Activated T-cell treated with anti-CD3 and anti-CD28 coated beads for 48 hours (primary cell): ENCODE results near the gene LGSN.
"Not testable (repeated sequence)": the region's sequence is repeated elsewhere in the genome, so short reads cannot be mapped to it uniquely, and the experiment has no call there.

Experiments
- DNase-seq: peaks from one replicate; pipeline ENCODE4 v3.0.0-alpha.2; 2020; ENCODE audit warnings: low read depth

The LGSN gene, protein sequence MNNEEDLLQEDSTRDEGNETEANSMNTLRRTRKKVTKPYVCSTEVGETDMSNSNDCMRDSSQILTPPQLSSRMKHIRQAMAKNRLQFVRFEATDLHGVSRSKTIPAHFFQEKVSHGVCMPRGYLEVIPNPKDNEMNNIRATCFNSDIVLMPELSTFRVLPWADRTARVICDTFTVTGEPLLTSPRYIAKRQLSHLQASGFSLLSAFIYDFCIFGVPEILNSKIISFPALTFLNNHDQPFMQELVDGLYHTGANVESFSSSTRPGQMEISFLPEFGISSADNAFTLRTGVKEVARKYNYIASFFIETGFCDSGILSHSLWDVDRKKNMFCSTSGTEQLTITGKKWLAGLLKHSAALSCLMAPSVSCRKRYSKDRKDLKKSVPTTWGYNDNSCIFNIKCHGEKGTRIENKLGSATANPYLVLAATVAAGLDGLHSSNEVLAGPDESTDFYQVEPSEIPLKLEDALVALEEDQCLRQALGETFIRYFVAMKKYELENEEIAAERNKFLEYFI

DNA sequence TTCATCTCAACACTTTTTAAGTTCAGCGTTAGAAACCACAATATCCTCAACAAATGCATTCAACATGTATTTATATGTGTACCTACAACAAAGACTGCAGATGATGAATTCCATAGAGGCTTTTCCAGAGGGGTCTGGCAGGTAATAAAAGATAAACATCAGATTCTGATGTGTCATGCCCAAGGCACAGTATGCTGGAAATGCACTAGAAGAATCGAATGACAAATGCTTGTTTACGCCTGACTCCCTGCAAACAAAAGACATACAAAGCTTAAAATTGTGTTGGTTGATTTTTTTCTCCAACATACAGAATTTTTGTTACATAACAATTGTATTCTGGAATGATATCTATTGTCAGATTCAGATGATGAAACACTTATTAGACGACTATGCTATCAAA, at the start of gene LGSN:
TSS of gene LGSN (minus strand) at position 45 of the 400 bp plus-strand sequence. CDS start at position 5, 40 bp downstream.
- no peak for DNase-seq

DNA sequence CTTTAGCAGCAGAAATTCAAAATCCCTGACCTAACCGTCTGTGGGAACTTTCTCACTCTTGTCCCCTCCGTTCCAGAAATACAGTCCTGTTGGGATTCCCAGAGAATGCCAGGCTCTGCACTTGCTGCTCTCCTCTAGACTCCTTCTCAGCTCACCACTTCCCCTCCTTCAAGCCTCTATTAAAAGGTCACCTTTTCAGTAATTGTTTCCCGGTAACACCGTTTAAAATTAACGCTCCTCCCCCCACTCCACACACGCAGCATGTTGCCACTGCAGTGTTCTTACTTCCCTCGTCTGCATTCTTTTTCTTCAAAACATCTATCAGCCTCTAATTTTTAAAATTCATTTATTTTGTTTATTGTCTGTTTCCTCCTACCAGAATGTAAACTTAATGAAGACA, 48.6 kb upstream of the LGSN start:
- DNase-seq = no peak

DNA sequence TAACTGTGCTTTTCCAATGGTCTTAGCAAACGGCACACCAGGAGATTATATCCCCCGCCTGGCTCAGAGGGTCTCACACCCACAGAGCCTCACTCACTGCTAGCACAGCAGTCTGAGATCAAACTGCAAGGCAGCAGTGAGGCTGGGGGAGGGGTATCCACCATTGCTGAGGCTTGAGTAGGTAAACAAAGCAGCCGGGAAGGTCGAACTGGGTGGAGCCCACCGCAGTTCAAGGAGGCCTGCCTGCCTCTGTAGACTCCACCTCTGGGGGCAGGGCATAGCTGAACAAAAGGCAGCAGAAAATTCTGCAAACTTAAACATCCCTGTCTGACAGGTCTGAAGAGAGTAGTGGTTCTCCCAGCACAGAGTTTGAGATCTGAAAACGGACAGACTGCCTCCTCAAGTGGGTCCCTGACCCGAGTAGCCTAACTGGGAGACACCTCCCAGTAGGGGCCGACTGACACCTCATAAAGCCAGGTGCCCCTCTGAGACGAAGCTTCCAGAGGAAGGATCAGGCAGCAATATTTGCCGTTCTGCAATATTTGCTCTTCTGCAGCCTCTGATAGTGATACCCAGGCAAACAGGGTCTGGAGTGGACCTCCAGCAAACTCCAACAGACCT, 42.8 kb upstream of the LGSN start:
- not testable (repeated sequence) for DNase-seq

DNA sequence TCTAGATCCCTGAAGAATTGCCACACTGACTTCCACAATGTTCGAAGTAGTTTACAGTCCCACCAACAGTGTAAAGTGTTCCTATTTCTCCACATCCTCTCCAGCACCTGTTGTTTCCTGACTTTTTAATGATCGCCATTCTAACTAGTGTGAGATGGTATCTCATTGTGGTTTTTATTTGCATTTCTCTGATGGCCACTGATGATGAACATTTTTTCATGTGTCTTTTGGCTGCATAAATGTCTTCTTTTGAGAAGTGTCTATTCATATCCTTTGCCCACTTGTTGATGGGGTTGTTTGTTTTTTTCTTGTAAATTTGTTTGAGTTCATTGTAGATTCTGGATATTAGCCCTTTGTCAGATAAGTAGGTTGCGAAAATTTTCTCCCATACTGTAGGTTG, 37.6 kb upstream of the LGSN start:
- DNase-seq = not testable (repeated sequence)

DNA sequence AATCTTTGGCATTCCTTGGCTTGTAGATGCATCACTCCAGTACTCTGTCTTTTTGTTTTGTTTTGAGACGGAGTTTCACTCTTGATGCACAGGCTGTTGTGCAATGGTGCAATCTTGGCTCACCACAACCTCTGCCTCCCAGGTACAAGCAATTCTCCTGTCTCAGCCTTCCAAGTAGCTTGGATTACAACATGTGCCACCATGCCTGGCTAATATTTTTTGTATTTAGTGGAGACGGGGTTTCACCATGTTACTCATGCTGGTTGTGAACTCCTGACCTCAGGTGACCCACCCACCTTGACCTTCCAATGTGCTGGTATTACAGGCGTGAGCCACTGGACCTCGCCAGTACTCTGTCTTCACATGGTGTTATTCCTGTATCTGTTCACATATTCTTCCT, 35.8 kb upstream of the LGSN start:
- no peak for DNase-seq

DNA sequence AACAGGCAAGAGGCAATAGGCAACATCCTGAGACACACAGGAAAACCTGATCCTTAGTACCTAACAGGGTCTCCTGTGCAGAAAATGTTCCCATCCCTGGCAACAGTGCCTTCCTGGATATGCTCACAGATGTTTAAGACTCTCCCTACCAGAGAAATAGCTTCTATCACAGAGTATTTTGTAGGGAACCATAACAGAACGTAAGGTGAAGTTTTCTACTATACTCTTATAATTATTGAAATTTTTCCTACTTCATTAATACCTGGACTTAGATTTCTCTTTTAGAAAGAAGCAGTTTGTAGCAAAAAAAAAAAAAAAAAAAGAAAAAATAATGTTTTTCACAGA, 33.5 kb upstream of the LGSN start:
- no peak for DNase-seq

DNA sequence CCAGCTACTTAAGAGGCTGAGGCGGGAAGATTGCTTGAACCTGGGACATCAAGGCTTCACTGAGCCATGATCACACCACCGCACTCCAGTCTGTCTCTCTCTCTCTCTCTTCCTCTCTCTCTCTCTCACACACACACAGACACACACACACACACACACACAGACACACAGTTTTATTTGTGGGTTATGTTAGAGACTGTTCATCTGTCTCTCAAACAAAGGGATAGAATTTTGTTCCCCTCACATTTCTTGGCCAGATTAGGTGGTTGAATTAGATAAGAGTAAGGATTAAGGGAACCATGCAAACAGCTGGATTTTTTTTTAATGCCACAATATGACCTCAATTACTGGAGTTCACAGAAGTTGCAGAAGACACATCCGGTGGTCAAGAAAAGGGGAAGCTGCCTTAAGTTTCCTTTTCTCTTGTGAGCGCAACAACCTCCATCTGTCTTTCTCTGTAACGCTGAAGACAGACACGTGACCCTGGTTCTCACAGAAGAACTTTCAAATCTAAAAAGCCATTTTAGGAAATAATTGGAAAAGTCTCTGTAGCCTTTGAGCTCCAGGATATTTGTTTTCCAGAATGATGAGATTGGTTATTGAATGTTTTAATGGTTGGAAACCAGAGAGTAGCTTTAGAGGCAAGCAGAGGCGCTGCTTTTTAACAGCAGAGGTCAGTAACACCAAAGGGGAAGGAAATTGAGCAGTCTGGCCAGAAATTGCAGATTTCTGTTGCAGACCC, 32.9 kb upstream of the LGSN start:
- no peak for DNase-seq

DNA sequence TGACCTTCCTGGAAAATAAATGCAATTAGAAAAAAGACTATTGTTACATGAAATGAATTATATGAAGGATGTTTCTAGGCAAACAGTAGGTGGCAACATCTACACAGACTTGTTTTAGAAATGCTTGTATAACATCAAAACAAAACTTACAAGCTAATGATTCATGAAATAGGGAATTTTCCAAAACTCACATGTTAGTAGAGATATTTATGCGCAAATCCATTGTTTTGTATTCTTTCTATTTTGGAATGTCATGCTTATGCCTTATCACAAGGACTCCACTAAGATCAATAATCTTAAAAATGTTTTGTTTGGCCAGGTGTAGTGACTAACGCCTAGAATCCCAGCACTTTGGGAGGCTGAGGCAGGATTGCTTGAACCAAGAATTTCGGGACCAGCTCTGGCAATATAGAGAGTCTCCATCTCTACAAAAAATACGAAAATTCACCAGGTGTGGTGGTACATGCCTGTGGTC, 32.3 kb upstream of the LGSN start:
- DNase-seq = no peak

DNA sequence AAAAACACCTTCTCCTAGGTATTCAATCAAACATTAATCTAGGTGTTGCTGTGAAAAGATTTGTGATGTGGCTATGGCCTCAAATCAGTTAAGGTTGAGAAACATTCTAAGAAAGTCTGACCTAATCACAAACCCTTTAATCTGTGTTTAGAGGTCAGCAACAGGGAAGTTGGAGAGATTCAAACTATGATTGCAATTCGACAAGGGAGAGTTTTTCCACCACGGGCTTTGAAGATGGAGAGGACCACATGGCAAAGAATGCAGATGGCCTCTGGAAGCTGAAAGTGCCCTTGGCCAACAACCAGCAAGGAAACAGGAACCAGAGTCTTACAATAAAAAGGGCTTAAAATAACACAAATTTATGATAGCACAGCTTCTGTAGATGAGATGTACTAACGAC, 29.6 kb upstream of the LGSN start:
- no peak for DNase-seq

DNA sequence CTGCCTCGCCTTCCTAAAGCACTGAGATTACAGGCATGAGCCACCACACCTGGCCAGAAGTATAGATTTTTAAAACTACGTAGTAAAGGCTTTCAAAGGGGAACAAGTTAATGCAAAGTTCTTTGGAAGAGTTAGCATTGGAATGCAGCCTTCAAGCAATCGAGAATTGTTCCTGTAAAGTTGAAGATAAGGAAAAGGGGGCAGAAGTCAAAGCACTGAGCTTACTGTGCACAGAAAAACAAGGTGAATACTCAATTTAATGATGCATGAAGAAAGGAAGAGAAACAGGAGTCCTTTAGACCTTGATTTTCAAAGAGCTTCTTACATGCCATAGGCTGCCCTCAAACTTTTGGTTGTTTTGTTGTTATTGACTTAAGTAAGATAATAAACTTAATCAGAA, 29.1 kb upstream of the LGSN start:
- no peak for DNase-seq

DNA sequence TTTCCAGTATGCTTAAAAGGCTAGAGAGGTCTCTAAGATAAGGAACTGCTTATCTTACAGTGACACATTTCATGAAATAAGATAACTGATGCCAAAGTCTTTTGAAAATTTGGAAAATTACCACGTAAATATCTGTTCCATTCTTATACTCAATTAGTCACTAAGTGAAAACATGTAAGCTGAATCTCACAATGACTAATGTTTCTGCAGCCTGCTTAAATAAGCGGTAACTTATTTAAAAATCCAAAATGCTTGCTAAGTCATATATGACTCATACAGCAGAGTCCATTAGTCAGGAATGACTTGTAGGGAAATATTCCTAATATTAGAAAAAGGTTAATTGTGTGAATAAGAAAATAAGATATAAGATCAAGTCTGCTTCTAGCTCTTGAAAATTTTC, 27.8 kb upstream of the LGSN start:
- no peak for DNase-seq

DNA sequence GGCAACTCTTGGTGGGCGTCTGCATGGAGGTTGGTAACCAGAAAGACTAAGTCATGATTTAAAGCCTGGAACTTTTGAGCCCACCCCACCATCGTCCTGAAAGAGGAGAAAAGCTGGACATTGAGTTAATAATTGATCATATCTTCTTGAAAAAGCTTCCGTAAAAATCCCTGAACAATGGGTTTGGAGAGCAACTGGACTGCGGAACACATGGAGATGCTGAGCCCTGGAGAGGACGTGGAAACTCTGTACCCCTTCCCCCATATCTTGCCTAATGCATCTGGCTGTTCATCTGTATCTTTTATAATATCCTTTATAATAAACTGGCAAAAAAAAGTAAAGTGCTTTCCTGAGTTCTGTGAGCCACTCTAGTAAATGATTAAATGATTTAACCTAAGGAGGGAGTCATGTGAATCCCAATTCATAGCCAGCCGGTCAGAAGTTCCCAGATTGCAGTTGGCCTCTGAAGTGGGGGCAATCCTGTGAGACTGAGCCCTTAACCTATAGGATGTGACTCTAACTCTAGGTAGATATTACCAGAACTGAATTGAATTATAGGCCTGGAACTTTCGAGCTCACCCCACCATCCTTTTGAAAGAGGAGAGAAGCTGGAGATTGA, 26.5 kb upstream of the LGSN start:
- no peak for DNase-seq

DNA sequence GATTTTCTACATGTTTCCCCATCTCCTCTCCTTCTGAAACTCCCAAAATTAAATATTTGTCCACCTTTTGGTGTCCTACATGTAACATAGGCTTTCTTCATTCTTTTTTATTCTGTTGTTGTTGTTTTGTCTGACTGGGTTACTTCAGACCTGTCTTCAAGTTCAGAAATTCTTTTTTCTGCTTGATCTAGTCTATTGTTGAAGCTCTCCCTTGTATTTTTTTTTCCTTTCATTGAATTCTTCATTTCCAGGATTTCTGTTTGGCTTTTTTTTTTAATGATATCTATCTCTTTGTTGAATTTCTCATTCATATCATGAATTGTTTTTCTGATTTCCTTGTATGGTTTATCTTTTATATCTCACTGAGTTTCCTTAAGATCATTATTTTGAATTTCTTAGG, 20.6 kb upstream of the LGSN start:
- DNase-seq = no peak

DNA sequence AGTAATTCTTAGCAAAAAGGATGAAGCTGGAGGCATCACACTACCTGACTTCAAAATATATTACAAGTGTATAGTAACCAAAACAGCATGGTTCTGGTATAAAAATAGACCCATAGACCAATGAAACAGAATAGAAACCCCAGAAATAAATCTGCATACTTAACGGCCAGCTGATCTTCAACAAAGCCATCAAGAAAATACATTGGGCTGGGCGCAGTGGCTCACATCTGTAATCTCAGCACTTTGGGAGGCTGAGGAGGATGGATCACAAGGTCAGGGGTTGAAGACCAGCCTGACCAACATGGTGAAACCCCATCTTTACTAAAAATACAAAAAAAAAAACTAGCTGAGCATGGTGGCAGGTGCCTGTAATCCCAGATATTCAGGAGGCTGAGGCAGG, 14.9 kb upstream of the LGSN start:
- DNase-seq = not testable (repeated sequence)

DNA sequence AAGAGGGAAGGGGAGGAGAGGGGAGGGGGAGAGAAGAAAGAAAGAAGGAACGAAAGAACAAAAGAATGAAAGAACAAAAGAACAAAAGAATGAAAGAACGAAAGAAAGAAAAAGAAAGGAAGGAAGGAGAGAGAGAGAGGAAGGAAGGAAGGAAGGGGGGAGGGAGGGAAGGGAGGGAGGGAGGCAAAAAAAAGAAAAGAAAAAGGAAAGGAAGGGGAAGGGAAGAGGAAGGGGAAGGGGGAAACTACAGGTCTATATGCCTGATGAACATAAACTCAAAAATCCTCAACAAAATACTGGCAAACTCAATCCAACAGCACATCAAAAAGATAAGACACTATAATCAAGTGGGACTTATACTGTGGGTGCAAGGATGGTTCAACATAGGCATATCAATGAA, 13.7 kb upstream of the LGSN start:
- DNase-seq = no peak

DNA sequence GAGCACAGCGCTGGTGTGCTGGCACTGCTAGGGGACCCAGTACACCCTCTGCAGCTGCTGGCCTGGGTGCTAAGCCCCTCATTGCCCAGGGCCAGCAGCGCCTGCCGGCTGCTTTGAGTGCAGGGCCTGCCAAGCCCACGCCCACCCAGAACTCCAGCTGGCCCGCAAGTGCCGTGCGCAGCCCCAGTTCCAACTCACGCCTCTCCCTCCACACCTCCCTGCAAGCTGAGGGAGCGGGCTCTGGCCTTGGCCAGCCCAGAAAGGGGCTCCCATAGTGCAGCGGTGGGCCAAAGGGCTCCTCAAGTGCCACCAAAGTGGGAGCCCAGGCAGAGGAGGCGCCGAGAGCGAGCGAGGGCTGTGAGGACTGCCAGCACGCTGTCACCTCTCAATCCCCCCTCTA, 6.8 kb upstream of the LGSN start:
- DNase-seq = not testable (repeated sequence)

DNA sequence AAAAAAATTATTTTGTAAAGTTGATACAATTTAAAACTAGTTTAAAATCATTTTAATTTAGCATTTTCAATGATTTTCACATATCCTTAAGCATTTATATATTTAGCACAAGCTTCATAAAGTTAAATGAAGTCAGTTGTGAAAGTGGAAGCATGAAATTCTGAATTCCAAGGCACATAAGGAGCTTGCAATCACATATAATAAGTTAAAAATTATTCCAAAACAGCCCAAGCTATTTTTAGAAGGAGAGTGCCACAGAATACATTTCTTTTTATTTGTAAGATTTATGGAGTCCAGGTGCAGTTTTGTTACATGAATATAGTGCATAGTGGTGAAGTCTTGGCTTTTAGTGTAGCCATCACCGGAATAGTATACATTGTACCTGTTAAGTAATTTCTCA, 3.2 kb upstream of the LGSN start:
- DNase-seq = no peak

DNA sequence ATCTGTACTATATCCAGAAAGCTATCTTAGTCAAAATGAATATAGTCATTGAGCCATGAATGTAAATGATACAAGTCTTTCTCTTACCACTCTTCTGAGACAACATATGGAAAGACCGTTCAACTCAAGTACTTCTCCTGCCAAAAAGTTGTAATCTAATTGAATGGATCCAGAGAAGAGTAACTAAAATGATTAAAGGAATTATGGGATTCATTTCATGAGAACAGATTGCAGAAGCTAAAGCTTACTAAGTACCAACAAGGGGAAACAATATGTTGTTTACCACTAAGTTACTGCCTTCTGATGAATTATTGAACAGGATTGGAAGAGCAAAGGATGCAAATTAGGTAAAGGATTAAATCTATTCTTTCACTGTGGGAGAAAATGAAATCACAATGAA, 2.0 kb upstream of the LGSN start:
- DNase-seq = no peak

DNA sequence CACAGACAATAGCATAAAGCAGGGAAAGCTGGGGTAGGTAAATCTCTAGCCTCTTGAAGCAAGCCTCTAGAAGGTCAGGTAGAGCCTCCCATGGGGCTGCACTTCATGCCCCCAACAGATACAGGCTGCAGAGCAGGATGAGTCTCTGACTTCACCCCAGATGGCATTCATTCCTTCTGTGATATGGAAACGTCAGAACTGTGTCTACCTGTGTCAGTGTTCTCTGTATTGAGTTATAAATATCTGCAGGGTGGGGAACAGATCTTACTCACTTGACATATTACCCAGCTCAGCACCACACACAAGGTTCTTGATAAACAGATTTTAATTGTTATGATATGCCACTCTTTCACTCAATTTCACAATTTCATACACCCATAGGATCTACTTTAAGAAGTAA, 2.1 kb downstream of the LGSN start:
- no peak for DNase-seq

DNA sequence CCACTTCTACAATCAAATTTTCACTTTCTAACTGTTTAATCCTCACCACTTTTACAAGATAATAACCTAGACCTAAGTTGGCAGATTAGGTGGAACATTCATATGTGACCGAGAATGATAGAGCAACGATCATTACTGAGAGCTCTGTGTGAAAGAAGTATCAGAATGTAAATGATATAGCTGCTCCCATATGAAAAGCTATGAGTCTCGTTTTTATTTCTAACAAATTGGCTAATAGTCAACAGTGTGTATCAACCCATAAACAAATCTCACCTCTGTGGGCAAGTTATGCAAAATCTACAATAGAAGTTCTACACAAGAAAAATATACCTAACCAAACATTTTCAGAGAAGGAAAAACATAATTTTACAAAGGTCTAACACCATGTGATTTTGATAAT, 3.7 kb downstream of the LGSN start:
- DNase-seq = no peak

DNA sequence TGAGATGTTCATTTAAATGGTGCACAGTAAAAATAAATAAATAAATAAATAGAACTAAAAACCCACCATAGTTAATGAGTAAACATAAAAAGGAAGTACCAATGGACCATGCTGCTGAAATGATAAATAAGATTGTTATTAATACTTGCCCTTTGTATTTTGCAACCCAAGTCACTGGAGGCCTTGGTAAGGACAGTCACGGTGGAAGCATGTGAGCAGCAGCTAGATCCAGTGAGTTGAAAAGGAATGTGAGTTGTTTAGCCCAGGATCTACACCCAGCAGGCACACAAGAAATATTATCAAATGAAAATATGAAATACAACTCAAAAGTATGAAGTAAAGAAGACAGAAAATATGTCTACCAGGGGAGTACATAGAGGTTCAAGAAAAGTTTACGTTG, 6.7 kb downstream of the LGSN start:
- no peak for DNase-seq

DNA sequence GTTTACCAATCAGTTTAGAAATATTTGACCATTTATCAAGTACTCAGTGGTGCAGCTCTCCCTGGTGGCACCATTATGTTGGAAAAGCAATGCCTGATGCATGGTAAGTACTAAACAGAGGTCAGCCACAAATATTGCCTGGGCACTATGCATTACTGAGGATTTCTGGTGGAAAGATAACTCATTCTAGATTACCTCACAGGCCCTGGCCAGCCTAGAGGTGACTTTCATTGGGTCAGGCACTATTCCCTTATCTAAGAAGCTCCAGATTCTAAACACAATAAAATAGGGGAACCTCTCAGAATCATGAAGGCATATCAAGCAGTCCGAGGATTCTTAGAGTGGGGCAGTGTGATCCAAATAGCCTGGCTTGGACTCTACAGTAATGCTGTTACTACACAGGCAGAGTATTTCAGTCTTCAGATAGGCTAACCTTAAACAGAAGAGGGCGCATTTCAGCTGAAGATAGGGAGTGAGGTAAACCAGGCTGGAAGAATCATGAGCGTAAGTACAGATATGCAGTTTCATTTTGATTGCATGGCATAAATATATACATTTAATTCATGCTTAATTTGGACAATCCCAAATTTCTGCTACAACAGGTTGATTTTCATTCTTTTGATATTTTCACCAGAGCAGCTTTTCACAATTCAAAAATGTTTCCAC, 12.1 kb downstream of the LGSN start:
- DNase-seq = no peak
